Liver (tissue), 9 donors: ENCODE data around the gene UPF1. TPM values are rescaled to one million over a fixed set of nuclear protein-coding genes. Genes with fewer than 3 reads are reported as not detected.

Experiments
- DNase-seq: peaks from one replicate; pipeline ENCODE4 v3.0.0-alpha.2; 2017; ENCODE audit warnings: low spot score
- H3K27ac ChIP-seq, 2 donors: one replicate each; pipeline ENCODE4 v1.7.0; 2013; ENCODE audit warnings: inconsistent platforms in 2 of 2, low read length in 2 of 2, control low read depth in 1 of 2, low read depth in 1 of 2, mild to moderate bottlenecking in 1 of 2
- H3K27me3 ChIP-seq, 4 donors: one replicate each; pipeline versions ENCODE4 v1.6.1 to v1.7.0; 2013; ENCODE audit warnings: low read length in 3 of 4, inconsistent platforms in 1 of 4, mild to moderate bottlenecking in 1 of 4, moderate library complexity in 1 of 4; ENCODE audit not compliant: control insufficient read depth in 4 of 4, insufficient read depth in 4 of 4
- H3K36me3 ChIP-seq, 4 donors: one replicate each; pipeline versions ENCODE4 v1.6.1 to v1.7.0; 2013; ENCODE audit warnings: low read length in 3 of 4, mild to moderate bottlenecking in 3 of 4, low read depth in 1 of 4, moderate library complexity in 1 of 4; ENCODE audit not compliant: control insufficient read depth in 4 of 4, insufficient read depth in 3 of 4
- H3K4me1 ChIP-seq, 4 donors: one replicate each; pipeline versions ENCODE4 v1.6.1 to v1.7.0; 2013; ENCODE audit warnings: low read length in 3 of 4, mild to moderate bottlenecking in 3 of 4, moderate library complexity in 1 of 4; ENCODE audit not compliant: control insufficient read depth in 4 of 4, insufficient read depth in 4 of 4
- H3K4me3 ChIP-seq, 3 donors: one replicate each; pipeline versions ENCODE4 v1.6.1 to v1.7.0; 2013; ENCODE audit warnings: low read length in 3 of 3, control low read depth in 1 of 3, low read depth in 1 of 3, mild to moderate bottlenecking in 1 of 3
- H3K9ac ChIP-seq, 2 donors: one replicate each; pipeline ENCODE4 v1.7.0; 2013; ENCODE audit warnings: low read length in 2 of 2, mild to moderate bottlenecking in 2 of 2, moderate library complexity in 2 of 2, control low read depth in 1 of 2, low read depth in 1 of 2
- H3K9me3 ChIP-seq, 4 donors: one replicate each; pipeline versions ENCODE4 v1.6.1 to v1.7.0; 2013; ENCODE audit warnings: low read length in 3 of 4; ENCODE audit not compliant: control insufficient read depth in 4 of 4
- EGR1 ChIP-seq, 2 donors: IDR thresholded peaks; 2 replicates each; pipeline ENCODE4 v1.6.1; 2016 to 2018; ENCODE audit warnings: antibody characterized with exemption in 2 of 2, low read depth in 2 of 2
- FOXA1 ChIP-seq: IDR thresholded peaks from 2 replicates; pipeline ENCODE4 v1.6.1; 2016; ENCODE audit warnings: antibody characterized with exemption
- FOXA2 ChIP-seq: IDR thresholded peaks from 2 replicates; pipeline ENCODE4 v1.6.1; 2016; ENCODE audit warnings: antibody characterized with exemption
- HNF4A ChIP-seq, 2 donors: conservative IDR thresholded peaks; 2 replicates each; pipeline ENCODE4 v1.6.1; 2016; ENCODE audit warnings: antibody characterized with exemption in 2 of 2, mild to moderate bottlenecking in 2 of 2
- HNF4G ChIP-seq: IDR thresholded peaks from 2 replicates; pipeline ENCODE4 v1.6.1; 2016; ENCODE audit warnings: antibody characterized with exemption
- JUND ChIP-seq, 2 donors: IDR thresholded peaks; 2 replicates each; pipeline ENCODE4 v1.6.1; 2016; ENCODE audit warnings: antibody characterized with exemption in 2 of 2
- NR2F2 ChIP-seq: IDR thresholded peaks from 2 replicates; pipeline ENCODE4 v1.6.1; 2016; ENCODE audit warnings: antibody characterized with exemption
- RAD21 ChIP-seq, 2 donors: IDR thresholded peaks; 2 replicates each; pipeline ENCODE4 v1.6.1; 2016; ENCODE audit warnings: antibody characterized with exemption in 2 of 2, mild to moderate bottlenecking in 2 of 2
- RXRA ChIP-seq, 2 donors: IDR thresholded peaks; 2 replicates each; pipeline ENCODE4 v1.6.1; 2017 to 2018; ENCODE audit warnings: antibody characterized with exemption in 2 of 2, mild to moderate bottlenecking in 1 of 2
- SP1 ChIP-seq: IDR thresholded peaks from 2 replicates; pipeline ENCODE4 v1.6.1; 2018; ENCODE audit warnings: antibody characterized with exemption, mild to moderate bottlenecking
- TAF1 ChIP-seq: conservative IDR thresholded peaks from 2 replicates; pipeline ENCODE4 v1.6.1; 2016; ENCODE audit warnings: antibody characterized with exemption, mild to moderate bottlenecking
- YY1 ChIP-seq: IDR thresholded peaks from 2 replicates; pipeline ENCODE4 v1.6.1; 2016; ENCODE audit warnings: antibody characterized with exemption, mild to moderate bottlenecking
- WGBS: extraction: QIAGEN DNeasy Blood & Tissue Kit; methylation state at CpG from one replicate; pipeline ENCODE4 v1.1.7; 2013; 5-methylcytosine and 5-hydroxymethylcytosine counted together
- polyA plus RNA-seq, 2 donors: library from polyadenylated mRNA; stranded (reverse) in 1 of 2; unstranded in 1 of 2; fragments of 200-250 nt in 1 of 2; fragments of >200 nt in 1 of 2; fragmentation: Nextera tagmentation in 1 of 2; extraction: Ambion mirVana in 1 of 2; gene quantifications; one replicate each; pipeline versions ENCODE4 v1.2.1 to v1.2.3, GENCODE V29; 2013 to 2015
- total RNA-seq, 2 donors: library from RNA; depleted of rRNA; stranded (reverse); fragments of >200 nt; gene quantifications; one replicate each; pipeline ENCODE4 v1.2.3, GENCODE V29; 2014
- TF ChIP-seq, protein P1 (sequence below): IDR thresholded peaks from 2 replicates; pipeline ENCODE4 v1.6.1; 2016; ENCODE audit warnings: antibody characterized with exemption
- TF ChIP-seq, protein P2 (sequence below): fragments of 150-350 bp; IDR thresholded peaks from 2 replicates; pipeline ENCODE4 v1.5.1; 2017; ENCODE audit warnings: improper control_type of control experiment, low read depth, low read length; ENCODE audit not compliant: missing input control
- TF ChIP-seq, protein P3 (sequence below): IDR thresholded peaks from 2 replicates; pipeline ENCODE4 v1.6.1; 2016; ENCODE audit warnings: antibody characterized with exemption
- TF ChIP-seq, protein P4 (sequence below): IDR thresholded peaks from 2 replicates; pipeline ENCODE4 v1.6.1; 2016; ENCODE audit warnings: antibody characterized with exemption, mild to moderate bottlenecking
- TF ChIP-seq, protein P5 (sequence below): IDR thresholded peaks from 2 replicates; pipeline ENCODE4 v1.6.1; 2016; ENCODE audit warnings: antibody characterized with exemption
- donor health status: healthy.
- donor health status: healthy.
- donor health status: healthy.
- donor health status: healthy.
- donor health status: healthy.

UPF1 gene
- total and polyA plus RNA-seq, 4 donors = 5.7 to 51.0 (median 35.2) TPM

DNA sequence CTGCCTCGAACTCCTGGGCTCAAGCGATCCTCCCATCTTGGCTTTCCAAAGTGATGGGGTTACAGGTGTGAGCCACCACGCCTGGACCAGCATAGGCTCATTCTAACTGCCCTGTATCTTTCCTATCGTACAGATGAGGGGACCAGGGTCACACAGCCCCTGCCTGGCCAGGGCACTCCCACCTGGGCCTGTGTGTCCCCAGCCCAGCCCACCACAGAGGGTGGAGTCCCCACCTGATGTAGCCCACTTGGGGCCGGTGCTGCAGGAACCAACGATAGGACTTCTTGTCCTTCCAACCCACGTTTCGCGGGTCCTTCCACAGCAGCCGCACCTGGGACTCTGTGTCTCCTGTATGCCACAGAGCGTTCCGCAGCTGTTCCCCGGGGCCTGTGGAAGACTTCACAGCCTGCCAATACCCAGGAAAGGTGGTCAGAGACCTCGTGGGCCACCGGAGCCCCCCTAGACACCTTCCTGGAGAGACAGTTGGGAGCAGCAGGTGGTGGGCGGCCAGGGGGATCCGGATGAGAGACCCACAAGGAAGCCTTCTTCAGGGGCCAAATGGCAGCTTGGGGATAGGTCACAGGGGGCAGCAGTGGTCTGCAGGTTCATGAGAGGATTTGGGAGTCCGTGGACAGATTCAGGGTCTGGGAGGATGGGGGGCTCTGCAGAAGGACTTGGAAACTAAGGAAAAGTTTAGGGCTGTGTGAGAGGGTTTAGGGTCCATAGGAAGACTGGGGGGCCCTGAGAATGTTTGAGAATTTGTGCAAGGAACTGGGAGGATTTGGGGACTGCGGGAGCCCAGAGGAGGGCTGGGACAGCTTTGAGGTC, 47.6 kb upstream of the UPF1 start:
- Histone ChIP-seq H3K4me3 (no peak overlapping the region), H3K27me3 (peaks cover 0 to 6% (median 3%) of the 10 kb centered on the region in 4 donors), H3K9me3 (no peaks in the 10 kb centered on the region), H3K36me3 (no peaks in the 10 kb centered on the region), H3K9ac (no peak overlapping the region), H3K27ac (no peak overlapping the region), H3K4me1 (peaks cover 0 to 10% (median under 1%) of the 10 kb centered on the region in 4 donors)
- DNase-seq = no peak
- WGBS = 83% methylated on average over 19 of the region's 19 CpGs
- TF ChIP-seq, protein P1, sequence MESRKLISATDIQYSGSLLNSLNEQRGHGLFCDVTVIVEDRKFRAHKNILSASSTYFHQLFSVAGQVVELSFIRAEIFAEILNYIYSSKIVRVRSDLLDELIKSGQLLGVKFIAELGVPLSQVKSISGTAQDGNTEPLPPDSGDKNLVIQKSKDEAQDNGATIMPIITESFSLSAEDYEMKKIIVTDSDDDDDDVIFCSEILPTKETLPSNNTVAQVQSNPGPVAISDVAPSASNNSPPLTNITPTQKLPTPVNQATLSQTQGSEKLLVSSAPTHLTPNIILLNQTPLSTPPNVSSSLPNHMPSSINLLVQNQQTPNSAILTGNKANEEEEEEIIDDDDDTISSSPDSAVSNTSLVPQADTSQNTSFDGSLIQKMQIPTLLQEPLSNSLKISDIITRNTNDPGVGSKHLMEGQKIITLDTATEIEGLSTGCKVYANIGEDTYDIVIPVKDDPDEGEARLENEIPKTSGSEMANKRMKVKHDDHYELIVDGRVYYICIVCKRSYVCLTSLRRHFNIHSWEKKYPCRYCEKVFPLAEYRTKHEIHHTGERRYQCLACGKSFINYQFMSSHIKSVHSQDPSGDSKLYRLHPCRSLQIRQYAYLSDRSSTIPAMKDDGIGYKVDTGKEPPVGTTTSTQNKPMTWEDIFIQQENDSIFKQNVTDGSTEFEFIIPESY = no peak
- TF ChIP-seq, protein P2, sequence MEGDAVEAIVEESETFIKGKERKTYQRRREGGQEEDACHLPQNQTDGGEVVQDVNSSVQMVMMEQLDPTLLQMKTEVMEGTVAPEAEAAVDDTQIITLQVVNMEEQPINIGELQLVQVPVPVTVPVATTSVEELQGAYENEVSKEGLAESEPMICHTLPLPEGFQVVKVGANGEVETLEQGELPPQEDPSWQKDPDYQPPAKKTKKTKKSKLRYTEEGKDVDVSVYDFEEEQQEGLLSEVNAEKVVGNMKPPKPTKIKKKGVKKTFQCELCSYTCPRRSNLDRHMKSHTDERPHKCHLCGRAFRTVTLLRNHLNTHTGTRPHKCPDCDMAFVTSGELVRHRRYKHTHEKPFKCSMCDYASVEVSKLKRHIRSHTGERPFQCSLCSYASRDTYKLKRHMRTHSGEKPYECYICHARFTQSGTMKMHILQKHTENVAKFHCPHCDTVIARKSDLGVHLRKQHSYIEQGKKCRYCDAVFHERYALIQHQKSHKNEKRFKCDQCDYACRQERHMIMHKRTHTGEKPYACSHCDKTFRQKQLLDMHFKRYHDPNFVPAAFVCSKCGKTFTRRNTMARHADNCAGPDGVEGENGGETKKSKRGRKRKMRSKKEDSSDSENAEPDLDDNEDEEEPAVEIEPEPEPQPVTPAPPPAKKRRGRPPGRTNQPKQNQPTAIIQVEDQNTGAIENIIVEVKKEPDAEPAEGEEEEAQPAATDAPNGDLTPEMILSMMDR = no peak
- TF ChIP-seq, protein P3, sequence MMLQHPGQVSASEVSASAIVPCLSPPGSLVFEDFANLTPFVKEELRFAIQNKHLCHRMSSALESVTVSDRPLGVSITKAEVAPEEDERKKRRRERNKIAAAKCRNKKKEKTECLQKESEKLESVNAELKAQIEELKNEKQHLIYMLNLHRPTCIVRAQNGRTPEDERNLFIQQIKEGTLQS = no peak
- no peak for TF ChIP-seq SP1
- TF ChIP-seq JUND (IDR thresholded peaks at IDR 0.05) = no peak
- TF ChIP-seq, protein P4, sequence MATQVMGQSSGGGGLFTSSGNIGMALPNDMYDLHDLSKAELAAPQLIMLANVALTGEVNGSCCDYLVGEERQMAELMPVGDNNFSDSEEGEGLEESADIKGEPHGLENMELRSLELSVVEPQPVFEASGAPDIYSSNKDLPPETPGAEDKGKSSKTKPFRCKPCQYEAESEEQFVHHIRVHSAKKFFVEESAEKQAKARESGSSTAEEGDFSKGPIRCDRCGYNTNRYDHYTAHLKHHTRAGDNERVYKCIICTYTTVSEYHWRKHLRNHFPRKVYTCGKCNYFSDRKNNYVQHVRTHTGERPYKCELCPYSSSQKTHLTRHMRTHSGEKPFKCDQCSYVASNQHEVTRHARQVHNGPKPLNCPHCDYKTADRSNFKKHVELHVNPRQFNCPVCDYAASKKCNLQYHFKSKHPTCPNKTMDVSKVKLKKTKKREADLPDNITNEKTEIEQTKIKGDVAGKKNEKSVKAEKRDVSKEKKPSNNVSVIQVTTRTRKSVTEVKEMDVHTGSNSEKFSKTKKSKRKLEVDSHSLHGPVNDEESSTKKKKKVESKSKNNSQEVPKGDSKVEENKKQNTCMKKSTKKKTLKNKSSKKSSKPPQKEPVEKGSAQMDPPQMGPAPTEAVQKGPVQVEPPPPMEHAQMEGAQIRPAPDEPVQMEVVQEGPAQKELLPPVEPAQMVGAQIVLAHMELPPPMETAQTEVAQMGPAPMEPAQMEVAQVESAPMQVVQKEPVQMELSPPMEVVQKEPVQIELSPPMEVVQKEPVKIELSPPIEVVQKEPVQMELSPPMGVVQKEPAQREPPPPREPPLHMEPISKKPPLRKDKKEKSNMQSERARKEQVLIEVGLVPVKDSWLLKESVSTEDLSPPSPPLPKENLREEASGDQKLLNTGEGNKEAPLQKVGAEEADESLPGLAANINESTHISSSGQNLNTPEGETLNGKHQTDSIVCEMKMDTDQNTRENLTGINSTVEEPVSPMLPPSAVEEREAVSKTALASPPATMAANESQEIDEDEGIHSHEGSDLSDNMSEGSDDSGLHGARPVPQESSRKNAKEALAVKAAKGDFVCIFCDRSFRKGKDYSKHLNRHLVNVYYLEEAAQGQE = no peak
- no peak for TF ChIP-seq HNF4G
- TF ChIP-seq EGR1 (IDR thresholded peaks at IDR 0.05; ENCODE audit: low read depth in 2 of 2) = no peak
- no peak for TF ChIP-seq HNF4A (conservative IDR thresholded peaks at IDR 0.05)
- TF ChIP-seq, protein P5, sequence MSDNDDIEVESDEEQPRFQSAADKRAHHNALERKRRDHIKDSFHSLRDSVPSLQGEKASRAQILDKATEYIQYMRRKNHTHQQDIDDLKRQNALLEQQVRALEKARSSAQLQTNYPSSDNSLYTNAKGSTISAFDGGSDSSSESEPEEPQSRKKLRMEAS = no peak
- TF ChIP-seq YY1 = no peak
- no peak for TF ChIP-seq FOXA2
- no peak for TF ChIP-seq NR2F2
- no peak for TF ChIP-seq FOXA1
- no peak for TF ChIP-seq RXRA (IDR thresholded peaks at IDR 0.05)
- no peak for TF ChIP-seq RAD21 (IDR thresholded peaks at IDR 0.05)
- TF ChIP-seq TAF1 = no peak
